Body of pancreas (tissue), 4 donors: ENCODE data around the gene BACH2.

ENCODE experiments used
- POLR2A ChIP-seq, 3 donors: fragments of 450-650 bp; IDR thresholded peaks; one replicate each; pipeline ENCODE4 v1.6.1; 2016; ENCODE audit warnings: antibody characterized with exemption in 3 of 3, mild to moderate bottlenecking in 2 of 3
- TF ChIP-seq, protein P1 (sequence below), 7 experiments: fragments of 450-650 bp in 4 of 7; fragments of 200-600 bp in 3 of 7; sonication (generic) in 3 of 7; IDR thresholded peaks; one replicate each; pipeline ENCODE4 v1.5.1; 2016 to 2019; ENCODE audit warnings: antibody characterized with exemption in 7 of 7

DNA sequence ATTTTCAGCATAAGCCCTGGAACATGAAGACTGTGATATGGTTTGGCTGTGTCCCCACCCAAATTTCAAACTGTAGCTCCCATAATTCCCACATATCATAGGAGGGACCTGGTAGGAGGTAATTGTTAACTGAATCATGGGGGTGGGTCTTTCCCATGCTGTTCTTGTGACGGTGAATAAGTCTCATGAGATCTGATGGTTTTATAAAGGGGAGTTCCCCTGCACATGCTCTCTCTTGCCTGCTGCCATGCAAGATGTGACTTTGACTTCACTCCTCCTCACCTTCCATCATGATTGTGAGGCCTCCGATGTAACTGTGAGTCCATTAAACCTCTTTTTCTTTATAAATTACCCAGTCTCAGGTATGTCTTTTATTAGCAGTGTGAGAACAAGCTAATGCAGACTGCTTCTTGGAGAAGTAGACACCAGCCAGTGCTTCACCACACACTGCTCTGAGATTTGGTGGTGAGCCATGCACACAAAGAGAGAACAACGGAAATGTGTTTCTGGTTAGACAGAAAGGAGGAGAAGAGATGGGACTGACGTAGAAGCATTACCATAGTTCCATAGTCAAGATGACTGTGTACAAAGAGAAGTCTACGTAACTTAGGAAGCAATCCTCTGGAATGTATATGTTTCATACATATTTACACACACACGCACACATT is 97.8 kb downstream of the BACH2 start:
- TF ChIP-seq, protein P1, sequence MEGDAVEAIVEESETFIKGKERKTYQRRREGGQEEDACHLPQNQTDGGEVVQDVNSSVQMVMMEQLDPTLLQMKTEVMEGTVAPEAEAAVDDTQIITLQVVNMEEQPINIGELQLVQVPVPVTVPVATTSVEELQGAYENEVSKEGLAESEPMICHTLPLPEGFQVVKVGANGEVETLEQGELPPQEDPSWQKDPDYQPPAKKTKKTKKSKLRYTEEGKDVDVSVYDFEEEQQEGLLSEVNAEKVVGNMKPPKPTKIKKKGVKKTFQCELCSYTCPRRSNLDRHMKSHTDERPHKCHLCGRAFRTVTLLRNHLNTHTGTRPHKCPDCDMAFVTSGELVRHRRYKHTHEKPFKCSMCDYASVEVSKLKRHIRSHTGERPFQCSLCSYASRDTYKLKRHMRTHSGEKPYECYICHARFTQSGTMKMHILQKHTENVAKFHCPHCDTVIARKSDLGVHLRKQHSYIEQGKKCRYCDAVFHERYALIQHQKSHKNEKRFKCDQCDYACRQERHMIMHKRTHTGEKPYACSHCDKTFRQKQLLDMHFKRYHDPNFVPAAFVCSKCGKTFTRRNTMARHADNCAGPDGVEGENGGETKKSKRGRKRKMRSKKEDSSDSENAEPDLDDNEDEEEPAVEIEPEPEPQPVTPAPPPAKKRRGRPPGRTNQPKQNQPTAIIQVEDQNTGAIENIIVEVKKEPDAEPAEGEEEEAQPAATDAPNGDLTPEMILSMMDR (IDR thresholded peaks at IDR 0.05), result no peak
- no peak for TF ChIP-seq POLR2A (IDR thresholded peaks at IDR 0.05)
